RWPE2 (cell line): ENCODE results near the gene COPS8.

Experiments used
- ATAC-seq: fragments of 200-7000 bp; cut with Tn5 transposase; 3 replicates; pipeline ENCODE4 v1.9.1; 2021; ENCODE audit warnings: low read depth
- DNase-seq: peaks from one replicate; pipeline ENCODE4 v3.0.0-alpha.2; 2020; ENCODE audit warnings: low spot score
- H3K27ac ChIP-seq: fragments of 450-650 bp; 2 replicates; pipeline ENCODE4 v1.5.1; 2017; ENCODE audit warnings: mild to moderate bottlenecking; ENCODE audit not compliant: poor library complexity, severe bottlenecking
- H3K27me3 ChIP-seq: fragments of 250-450 bp; sonication (Bioruptor Pico); 2 replicates; pipeline ENCODE4 v1.5.1; 2021; ENCODE audit warnings: mild to moderate bottlenecking, moderate library complexity; ENCODE audit not compliant: insufficient read depth, poor library complexity, severe bottlenecking
- H3K36me3 ChIP-seq: fragments of 250-450 bp; sonication (Bioruptor Pico); 2 replicates; pipeline ENCODE4 v1.5.1; 2020; ENCODE audit warnings: low read depth, mild to moderate bottlenecking, moderate library complexity
- H3K4me1 ChIP-seq: fragments of 250-450 bp; sonication (Bioruptor Pico); 2 replicates; pipeline ENCODE4 v1.5.1; 2021; ENCODE audit warnings: mild to moderate bottlenecking, moderate library complexity; ENCODE audit not compliant: insufficient read depth, poor library complexity, severe bottlenecking
- H3K4me3 ChIP-seq: fragments of 250-450 bp; sonication (Bioruptor Pico); 2 replicates; pipeline ENCODE4 v1.5.1; 2021; ENCODE audit warnings: mild to moderate bottlenecking, moderate library complexity; ENCODE audit not compliant: severe bottlenecking
- H3K9me3 ChIP-seq: fragments of 250-450 bp; sonication (Bioruptor Pico); 2 replicates; pipeline ENCODE4 v1.5.1; 2021; ENCODE audit warnings: mild to moderate bottlenecking, moderate library complexity; ENCODE audit not compliant: severe bottlenecking
- CTCF ChIP-seq: fragments of 450-650 bp; IDR thresholded peaks from one replicate; pipeline ENCODE4 v1.5.1; 2017; ENCODE audit warnings: mild to moderate bottlenecking, moderate library complexity; ENCODE audit not compliant: poor library complexity, severe bottlenecking

Gene COPS8

GRCh38 chr2:237064203-237065070, 21.3 kb upstream of the COPS8 start:
- no peak for ATAC-seq
- Histone ChIP-seq H3K9me3 (no peaks in the 10 kb centered on the region), H3K4me3 (no peak overlapping the region), H3K27ac (no peak overlapping the region), H3K4me1 (no peaks in the 10 kb centered on the region), H3K27me3 (no peaks in the 10 kb centered on the region), H3K36me3 (no peaks in the 10 kb centered on the region)
- no peak for TF ChIP-seq CTCF
- no peak for DNase-seq

GRCh38 chr2:237065071-237065377, 20.7 kb upstream of the COPS8 start:
- ATAC-seq = no peak
- no peak for TF ChIP-seq CTCF
- no peaks in the 10 kb centered on the region for H3K9me3 ChIP-seq
- H3K4me3 ChIP-seq = no peak overlapping the region
- no peak overlapping the region for H3K27ac ChIP-seq
- H3K4me1 ChIP-seq = no peaks in the 10 kb centered on the region
- H3K36me3 ChIP-seq = no peaks in the 10 kb centered on the region
- no peak for DNase-seq
- no peaks in the 10 kb centered on the region for H3K27me3 ChIP-seq

- DNase-seq (no peak), ATAC-seq (no peak)
Measured at GRCh38 chr2:237066396-237066795, 19.3 kb upstream of the COPS8 start.

GRCh38 chr2:237068005-237068576, 17.6 kb upstream of the COPS8 start:
- no peaks in the 10 kb centered on the region for H3K36me3 ChIP-seq
- TF ChIP-seq CTCF = no peak
- no peak for DNase-seq
- H3K4me3 ChIP-seq = no peak overlapping the region
- ATAC-seq = no peak
- no peaks in the 10 kb centered on the region for H3K27me3 ChIP-seq
- no peaks in the 10 kb centered on the region for H3K9me3 ChIP-seq
- H3K27ac ChIP-seq = no peak overlapping the region
- no peaks in the 10 kb centered on the region for H3K4me1 ChIP-seq

More at GRCh38 chr2:237066396-237066795, 19.3 kb upstream of the COPS8 start:
- H3K9me3 ChIP-seq = no peaks in the 10 kb centered on the region
- TF ChIP-seq CTCF = no peak
- H3K36me3 ChIP-seq = no peaks in the 10 kb centered on the region
- no peak overlapping the region for H3K4me3 ChIP-seq
- no peak overlapping the region for H3K27ac ChIP-seq
- H3K27me3 ChIP-seq = no peaks in the 10 kb centered on the region
- H3K4me1 ChIP-seq = no peaks in the 10 kb centered on the region
